HG02588 (cell line): ENCODE data around the gene AMBN.

Source experiments
- ATAC-seq: cut with Tn5 transposase; IDR thresholded peaks from one replicate; pipeline ENCODE4 v1.9.1; 2021; ENCODE audit warnings: mild to moderate bottlenecking, moderate library complexity; ENCODE audit not compliant: unreplicated experiment

The AMBN gene, protein sequence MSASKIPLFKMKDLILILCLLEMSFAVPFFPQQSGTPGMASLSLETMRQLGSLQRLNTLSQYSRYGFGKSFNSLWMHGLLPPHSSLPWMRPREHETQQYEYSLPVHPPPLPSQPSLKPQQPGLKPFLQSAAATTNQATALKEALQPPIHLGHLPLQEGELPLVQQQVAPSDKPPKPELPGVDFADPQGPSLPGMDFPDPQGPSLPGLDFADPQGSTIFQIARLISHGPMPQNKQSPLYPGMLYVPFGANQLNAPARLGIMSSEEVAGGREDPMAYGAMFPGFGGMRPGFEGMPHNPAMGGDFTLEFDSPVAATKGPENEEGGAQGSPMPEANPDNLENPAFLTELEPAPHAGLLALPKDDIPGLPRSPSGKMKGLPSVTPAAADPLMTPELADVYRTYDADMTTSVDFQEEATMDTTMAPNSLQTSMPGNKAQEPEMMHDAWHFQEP

DNA sequence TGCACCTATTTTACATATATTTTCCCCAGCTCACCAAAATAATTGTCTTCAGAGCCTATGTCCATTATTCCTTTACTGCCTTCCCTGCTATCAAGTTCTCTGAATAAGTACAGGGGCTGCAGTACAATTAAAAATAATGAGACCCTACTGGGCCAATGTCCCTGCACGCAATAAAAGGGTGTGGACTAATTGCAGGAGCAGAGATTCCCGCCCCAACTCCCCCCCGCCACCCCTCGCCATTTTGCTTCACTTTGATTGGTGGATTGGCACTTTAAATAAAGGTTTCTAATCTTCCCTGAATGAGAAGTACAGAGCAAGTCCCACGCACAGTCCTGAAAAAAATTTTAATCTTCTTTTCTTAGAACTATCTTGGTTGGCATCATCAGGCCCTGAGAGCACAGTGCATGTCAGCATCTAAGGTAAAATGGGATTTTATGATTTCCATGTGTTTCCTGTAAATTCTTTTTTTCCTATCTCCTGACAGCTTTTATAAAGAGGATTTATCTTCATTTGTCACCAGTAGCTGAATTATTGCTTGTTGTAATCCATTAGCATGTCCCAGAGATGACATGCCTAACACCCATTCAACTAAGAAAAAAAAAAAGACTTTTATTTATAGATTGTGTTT, at the start of gene AMBN:
AMBN (plus strand) TSS at position 302 of the 628 bp plus-strand sequence; CDS start at position 405, 103 bp downstream.
- ATAC-seq = no peak

DNA sequence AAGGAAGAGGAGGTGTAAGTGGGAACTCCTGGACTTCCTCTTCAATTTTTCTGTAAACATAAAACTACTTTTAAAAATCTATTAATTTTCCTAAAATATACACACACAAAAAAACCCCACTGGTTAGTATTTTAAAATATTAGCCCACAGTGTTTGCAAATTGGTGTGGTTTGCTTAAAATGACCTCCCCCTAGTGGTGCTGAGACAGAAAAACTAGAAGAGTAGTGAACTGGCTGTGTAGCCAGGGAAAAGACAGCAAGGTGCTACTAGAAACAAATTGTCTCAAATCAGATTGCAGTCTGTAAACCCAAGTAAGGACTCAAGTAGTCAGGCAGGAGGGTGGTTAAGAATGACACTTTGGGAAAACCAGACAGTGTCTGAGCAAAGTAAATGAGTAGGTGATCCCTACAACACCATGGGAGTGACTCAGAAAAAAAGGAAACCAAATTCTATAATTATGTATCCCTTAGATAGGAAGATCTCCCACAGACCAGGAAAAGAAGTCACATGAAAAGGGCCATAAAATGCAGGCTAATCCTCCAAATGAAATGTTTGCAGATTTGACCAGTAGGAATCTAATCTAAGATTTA, 47.7 kb upstream of the AMBN start:
- ATAC-seq = peak; percentile 59

DNA sequence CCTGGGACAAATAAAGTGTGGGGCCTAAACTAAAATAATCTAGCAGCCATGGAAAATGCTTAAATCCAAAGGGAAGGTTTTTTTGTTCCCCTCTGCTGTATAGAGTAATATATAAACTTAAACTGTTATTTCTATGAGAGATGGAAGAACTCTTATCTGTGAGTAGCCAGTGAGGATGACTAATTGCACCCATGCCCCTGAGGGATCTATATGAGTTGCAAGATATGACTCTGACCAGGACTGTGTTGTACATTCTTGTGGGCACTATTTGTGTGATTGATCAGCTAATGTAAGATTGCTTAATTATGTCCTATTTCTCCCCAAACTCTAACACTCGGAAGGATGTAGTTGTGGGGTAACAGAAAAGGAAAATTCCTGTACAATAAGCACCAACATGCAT, 35.2 kb upstream of the AMBN start:
- no peak for ATAC-seq

DNA sequence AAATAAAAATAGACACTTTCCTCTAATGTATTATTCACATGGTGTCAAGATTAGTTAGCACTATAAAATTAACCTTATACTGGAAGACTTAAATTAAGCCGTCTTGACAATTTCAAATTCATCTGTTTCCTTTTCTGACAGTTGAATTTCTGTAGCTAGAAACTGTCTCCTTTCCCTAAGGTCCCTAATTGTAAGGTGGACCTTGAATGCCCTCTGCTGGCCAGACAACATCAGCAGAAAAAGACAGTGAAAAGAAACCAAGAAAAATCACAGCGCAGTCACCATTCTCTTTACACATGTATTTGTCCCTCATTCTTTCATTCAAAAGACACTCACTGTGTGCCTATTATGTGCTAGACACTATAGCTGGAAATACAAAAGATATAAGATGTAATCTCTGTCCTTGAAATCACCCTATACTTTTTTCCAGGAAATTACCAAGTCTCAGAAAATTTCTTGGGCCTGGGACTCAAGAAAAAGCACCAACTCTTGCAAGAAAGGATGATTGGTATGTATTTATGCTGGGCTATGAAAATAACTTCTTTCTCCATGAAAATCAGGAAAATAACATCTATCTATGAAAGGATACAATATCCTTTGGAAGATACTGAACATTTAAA, 32.7 kb upstream of the AMBN start:
- peak; percentile 51 for ATAC-seq

DNA sequence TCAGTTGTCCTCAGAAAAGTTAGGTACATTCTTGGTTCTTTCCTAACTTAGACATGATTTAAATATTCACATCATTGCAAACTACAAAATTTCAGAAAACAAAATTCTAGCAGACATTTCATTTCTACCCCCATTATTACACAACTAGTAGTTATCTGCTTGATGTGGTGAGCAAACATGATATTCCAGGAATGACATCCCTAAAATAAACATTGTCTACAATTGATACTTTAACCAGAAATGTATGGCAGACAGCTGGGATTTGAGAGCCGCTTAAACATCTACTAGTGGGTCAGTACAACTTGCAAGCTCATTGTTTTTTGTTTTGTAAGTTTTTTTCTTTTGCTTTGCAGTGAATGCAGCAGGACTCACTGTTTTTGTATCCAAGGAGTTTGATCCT, 32.1 kb upstream of the AMBN start:
- no peak for ATAC-seq

DNA sequence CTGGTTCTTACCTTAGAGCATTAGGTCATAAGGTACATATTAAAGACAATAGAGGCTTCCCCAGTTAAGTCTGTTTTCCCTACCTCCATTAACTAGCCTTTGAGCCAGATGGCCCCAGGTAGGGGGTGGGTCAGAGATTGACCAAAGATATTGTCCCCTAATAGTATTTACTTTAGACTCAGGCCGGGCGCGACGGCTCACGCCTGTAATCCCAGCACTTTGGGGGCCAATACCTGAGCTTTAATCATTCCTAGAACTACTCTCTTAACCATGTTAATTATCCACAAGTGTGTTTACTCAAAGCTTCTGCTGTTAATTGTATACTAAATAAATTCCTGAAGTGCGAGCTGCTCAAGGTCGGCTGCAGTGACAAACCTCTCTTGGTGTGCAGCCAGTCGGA, 28.0 kb upstream of the AMBN start:
- ATAC-seq = no peak

DNA sequence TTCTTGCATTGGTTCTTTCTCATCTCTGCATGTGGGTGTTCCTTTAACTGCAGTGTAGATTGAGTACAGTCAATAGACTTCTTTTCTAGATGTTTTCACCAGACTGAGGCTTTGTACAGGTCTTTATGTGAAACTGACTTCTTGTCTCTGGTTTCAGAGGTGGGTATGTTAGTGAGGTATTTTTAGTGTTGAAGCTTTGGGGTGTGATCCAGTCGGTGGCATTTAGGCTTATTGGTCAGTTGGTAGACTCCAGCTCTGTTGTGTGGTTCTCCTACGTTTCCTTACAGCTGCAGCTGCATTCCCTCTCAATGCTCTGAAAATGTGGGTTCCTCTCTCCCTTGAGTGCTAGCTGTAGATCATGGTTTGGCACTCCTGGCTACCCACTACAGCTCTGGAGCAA, 21.3 kb upstream of the AMBN start:
- ATAC-seq = no peak

DNA sequence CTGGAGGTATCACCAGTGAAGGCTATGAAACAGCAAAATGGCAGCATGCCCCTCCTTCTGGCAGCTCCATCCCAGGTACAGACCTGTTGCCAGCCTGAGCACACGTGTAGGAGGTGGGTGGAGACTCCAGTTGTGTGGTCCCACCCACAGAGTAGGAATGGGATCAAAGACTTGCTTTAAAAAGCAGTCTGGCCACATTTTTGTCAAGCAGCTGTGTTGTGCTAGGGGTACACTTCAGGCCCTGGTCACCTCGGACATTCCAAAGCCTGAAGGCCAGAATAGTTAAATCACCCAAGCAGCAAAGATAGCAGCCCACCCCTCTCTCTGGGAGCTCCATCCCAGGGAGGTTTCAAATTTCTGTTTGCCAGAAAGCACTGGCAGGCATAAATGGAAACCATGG, 20.3 kb upstream of the AMBN start:
- no peak for ATAC-seq

DNA sequence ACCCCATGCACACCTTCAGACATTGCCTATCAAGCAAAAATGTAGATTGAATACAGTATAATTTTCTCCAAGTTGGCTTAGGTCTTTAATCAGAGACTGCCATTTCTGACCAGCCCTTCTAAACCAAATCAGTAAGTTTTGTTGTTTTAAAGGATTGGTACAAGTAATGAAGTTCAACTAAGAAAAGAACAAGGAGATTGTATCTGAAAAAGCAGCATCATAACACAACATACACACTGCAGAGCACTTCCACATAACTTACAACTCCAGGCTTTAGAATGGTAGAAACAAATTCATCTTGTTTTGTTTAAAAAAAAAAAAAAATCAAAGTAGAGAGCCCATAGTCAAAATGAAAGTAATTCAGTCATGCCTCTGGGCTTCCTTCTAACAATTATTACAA, 16.1 kb upstream of the AMBN start:
- no peak for ATAC-seq

DNA sequence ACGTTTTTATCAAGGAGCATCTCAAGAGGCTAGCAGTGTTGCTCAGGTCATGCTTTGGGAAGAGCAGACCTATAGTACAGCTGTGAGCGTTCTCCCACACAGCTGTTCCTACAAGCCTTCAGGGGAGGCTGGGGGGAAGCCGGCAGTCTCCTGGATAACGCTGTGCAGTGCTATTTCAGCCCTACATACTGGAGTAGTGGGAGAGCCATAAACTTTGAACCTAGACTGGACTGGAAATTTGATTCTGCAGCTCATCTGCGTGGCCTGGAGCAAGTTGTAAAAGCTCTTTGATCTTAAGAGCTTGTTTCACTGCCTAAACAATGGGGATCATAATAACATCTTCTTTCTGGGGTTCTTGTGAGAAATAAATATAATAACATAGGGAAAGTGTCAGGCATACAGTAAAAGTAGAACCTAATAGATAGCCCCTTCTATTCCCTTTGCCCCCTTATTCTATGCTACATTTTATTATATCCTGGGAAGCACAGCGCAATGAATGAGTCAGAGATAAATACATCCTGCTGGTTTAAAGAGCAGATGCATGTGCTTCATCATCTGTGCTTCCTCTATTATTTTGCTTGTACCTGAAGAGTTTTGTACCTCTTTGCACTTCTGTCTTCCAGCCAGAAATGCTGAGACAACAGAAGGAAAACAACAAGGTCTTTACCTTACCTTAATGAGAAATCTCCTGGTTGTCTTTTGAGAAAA, 14.7 kb upstream of the AMBN start:
- no peak for ATAC-seq

DNA sequence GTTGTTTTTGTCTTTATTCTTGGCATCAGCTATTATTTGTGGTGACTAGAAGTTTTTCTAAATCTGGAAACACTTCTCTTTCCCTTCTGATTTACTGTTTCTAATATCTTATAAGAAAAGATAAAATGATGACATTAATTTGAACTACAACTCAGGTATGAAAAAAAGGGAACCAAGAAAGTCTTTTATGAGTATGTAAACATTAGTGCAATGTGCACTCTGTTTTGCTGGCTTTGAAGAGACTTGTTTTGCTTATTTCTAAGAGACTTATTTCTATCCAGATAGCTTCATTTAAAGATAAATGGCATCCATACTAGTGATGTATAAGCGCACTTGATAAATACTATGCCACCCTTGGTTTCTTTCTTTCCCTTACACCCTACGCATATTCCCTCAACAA, 10.1 kb upstream of the AMBN start:
- ATAC-seq = no peak

DNA sequence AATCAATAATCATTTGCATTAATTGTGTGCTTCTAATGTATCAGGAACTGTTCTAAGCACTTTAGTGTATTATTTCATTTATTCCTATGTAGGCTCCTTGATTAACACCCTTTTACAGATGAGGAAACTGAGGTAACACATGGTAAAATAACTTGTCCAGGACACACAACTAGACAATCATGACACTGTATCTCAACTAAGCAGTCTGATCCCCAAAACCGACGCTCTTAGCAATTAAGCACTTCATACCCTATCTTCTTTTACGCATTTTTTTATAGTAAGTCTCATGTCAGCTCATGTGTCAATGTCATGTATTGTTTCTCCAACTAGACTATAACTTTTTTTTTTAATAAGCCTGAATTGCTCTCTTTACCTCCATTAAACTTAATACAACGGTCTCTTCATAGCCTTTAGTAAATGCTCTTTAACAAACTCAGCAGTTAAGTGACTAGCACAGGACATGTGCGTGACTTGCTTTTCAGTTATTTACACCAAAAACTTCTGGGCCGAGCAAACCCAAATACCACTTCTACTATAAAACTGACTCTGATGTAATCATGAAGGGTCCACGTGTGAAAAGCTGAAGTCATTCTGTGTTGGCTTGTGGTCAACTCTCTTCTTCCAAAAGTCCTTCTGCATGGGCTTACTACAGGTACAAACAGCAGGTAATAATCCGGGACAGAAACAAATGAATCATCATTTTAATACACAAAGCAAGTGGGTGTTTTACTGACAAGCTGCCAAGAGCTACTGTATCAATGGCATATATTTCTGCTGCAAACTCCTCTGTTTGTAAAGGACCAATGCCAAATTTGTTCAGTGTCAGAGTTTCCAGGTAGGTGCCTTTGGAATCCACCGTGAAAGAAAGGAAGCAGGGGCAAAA, 7.9 kb upstream of the AMBN start:
- no peak for ATAC-seq

DNA sequence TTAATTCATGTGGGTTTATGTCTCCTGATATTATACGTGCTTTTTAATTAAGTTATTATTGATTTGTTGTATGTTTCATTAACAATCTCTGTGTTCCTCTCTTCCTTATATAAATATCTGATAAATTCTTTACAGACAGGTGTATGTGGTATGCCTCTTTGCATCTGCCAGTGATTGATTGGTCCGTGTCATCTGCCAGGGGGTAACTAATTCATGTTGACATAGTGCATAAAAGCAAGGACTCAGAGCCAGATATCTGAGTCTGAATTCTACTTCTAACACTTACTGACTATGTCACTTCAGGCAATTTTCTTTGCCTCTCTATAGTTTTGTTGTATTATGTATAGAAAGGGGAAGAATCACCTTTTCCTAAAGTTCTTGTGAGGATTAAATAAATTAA, 5.2 kb upstream of the AMBN start:
- no peak for ATAC-seq

DNA sequence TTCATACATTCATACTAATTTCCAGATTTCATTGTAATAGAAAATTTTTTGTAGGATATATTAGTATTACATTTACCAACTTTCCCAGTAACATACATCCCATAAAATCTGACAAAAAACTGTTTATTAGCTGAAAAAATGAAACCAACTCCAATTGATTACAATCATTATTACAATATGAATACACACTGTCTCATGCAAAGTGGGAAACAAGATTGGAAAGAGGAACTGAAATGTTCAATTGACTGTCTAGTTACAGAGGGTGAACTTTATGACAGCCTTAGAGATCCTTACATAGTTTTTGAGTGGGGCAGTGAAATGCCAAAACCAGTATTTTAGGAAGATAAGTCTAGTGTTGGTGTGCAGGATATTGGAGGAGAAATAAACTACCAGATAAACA, 2.3 kb upstream of the AMBN start:
- ATAC-seq = peak; percentile 99

DNA sequence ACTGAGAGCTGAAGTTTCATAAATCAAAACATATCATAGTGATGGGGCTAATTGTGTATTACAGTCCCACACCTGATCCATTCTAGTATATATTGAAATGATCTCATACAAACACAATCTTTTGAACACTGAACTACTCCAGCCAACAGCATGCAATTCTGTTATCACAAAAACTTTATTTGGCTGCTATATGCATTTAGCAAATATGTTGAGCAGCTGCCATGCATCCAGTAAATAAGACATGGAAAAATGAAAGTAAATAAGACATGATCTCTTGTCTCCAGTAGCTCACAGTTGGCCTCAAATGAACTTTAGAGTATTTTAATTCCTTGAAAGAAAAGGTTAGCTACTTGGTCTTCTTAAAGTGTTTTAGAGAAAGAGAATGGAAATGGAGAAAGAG, 2.1 kb downstream of the AMBN start:
- ATAC-seq = no peak

DNA sequence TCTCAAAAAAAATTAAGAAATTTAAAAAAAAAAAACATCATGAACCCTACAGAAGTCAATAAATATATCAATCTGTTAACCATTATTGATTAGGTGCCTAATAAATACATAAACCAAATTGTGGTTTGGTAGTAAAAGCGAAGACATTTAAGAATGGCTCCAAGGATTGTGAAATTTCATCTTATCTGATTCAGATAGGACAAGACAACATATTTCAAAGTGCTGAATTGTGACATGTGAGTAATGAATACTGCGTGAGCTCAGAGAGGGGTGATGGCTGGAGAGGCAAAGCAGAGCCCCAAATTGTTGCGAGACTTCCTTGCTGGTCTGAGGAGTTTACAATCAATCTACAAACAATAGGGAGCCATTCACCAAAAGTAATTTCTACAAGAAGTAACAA, 8.2 kb downstream of the AMBN start:
- no peak for ATAC-seq

DNA sequence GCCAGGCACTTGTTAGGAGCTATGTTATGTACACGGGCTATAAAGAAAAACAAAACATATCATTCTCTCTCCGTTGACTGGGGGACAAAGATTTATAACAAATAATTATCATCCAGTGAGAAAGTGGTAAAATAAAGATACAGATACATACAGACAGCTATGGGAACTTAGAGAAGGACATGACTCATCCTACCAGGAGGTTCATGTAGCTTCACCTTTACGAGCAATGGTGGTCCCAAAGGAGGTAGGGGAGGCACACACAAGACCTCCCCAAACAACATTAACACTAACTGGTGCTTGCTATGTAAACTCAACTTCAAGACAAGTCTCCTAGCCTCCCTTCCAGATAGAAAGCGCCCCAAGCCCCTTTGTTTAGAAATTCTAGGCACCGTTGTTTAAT, 8.9 kb downstream of the AMBN start:
- no peak for ATAC-seq

DNA sequence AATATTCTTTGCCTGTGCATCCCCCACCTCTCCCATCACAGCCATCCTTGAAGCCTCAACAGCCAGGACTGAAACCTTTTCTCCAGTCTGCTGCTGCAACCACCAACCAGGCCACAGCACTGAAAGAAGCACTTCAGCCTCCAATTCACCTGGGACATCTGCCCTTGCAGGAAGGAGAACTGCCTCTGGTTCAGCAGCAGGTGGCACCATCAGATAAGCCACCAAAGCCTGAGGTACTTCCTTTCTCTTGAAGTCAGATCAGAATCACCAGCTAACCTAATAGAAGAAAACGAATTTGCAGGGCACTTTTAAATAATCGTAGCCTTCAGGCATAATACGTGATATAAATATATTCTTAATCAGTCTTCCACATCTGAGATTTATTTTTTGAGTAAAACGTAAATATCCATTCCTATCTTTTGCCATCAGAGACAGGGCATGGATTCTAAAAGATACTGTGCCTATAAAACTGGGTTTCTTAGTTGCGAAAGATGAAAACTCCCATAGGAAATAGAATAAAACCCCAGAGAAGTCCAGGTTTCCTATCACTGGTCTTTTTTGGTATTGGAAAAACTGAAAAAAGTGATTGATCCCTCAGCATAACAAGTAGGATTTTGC, 9.5 kb downstream of the AMBN start:
- peak; percentile 98 for ATAC-seq

DNA sequence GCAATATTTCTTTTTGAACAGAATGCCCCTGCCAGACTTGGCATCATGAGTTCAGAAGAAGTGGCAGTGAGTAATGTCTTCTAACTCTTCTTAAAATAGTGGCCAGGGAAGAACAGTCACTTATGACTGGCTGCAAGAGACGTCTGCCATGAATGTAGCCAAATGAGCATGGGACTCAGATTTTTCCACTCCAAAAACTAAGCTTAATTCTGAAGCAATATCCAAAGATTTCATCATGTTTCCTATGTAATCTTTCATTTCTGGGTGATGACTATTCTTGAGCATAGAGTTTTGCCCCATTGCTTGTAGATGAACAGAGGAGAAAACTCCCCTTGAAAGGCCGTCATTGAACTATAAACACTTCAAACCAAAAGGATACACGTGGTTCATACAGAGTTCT, 11.8 kb downstream of the AMBN start:
- ATAC-seq = no peak

DNA sequence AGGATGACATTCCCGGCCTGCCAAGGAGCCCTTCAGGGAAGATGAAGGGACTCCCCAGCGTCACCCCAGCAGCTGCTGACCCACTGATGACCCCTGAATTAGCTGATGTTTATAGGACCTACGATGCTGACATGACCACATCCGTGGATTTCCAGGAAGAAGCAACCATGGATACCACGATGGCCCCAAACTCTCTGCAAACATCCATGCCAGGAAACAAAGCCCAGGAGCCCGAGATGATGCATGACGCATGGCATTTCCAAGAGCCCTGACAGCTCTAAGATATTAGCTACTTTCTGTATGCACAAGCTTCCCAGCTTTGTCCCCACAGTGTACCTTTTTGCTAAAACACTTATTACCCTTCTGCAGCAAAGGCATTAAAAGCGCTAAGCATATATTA, 14.4 kb downstream of the AMBN start:
- no peak for ATAC-seq
